IMR-90 (cell line): ENCODE data around the gene DLGAP4. TPM values are rescaled to one million over a fixed set of nuclear protein-coding genes. Genes with fewer than 3 reads are reported as not detected.

Source experiments
- ATAC-seq: fragments of 200-7000 bp; cut with Tn5 transposase; 2 replicates; pipeline ENCODE4 v1.9.1; 2020; ENCODE audit warnings: low read depth, mild to moderate bottlenecking, moderate library complexity
- BruUV-seq: library from RNA; stranded (reverse); fragments of 400-500 nt; replicated peaks from 2 replicates; lab custom pipeline; 2021; lab: Mats Ljungman, UMichigan
- CTCF ChIA-PET: fragments of 300-600 bp; formaldehyde crosslinking; extraction: SDS; loops from one replicate; lab custom pipeline; 2021; ENCODE audit warnings: antibody characterized with exemption; lab: Yijun Ruan, JAX
- POLR2A ChIA-PET: fragments of 300-600 bp; sonication (Branson Sonifier 250); formaldehyde crosslinking; loops from one replicate; lab custom pipeline; 2022; ENCODE audit warnings: antibody characterized with exemption; ENCODE audit not compliant: unreplicated experiment; lab: Charles Lee
- DNase-seq: peaks from one replicate; pipeline ENCODE4 v3.0.0; 2013
- H2AFZ ChIP-seq: replicated peaks from 2 replicates; pipeline ENCODE3; 2013; ENCODE audit warnings: low read length, mild to moderate bottlenecking; ENCODE audit not compliant: poor library complexity
- H2AK5ac ChIP-seq: 2 replicates; pipeline ENCODE4 v1.6.1; 2013; ENCODE audit warnings: low read depth, low read length, inconsistent platforms
- H2AK9ac ChIP-seq: replicated peaks from 2 replicates; pipeline ENCODE3; 2013; ENCODE audit warnings: mild to moderate bottlenecking, low read depth, low read length, moderate library complexity; ENCODE audit not compliant: poor library complexity
- H2BK120ac ChIP-seq: 2 replicates; pipeline ENCODE4 v1.6.1; 2013; ENCODE audit warnings: low read depth, low read length, inconsistent platforms
- H2BK15ac ChIP-seq: 3 replicates; pipeline ENCODE4 v1.6.1; 2013; ENCODE audit warnings: low read depth, low read length, inconsistent platforms
- H2BK20ac ChIP-seq: 2 replicates; pipeline ENCODE4 v1.6.1; 2013; ENCODE audit warnings: low read depth, mild to moderate bottlenecking, inconsistent platforms, low read length, moderate library complexity
- H2BK5ac ChIP-seq: 2 replicates; pipeline ENCODE4 v1.6.1; 2013; ENCODE audit warnings: mild to moderate bottlenecking, low read depth, low read length, inconsistent platforms; ENCODE audit not compliant: poor library complexity, severe bottlenecking
- H3K14ac ChIP-seq: replicated peaks from 2 replicates; pipeline ENCODE4 v1.6.1; 2013; ENCODE audit warnings: low read depth, low read length, inconsistent platforms
- H3K18ac ChIP-seq: 2 replicates; pipeline ENCODE4 v1.6.1; 2013; ENCODE audit warnings: low read depth, low read length, control low read depth
- H3K23ac ChIP-seq: 2 replicates; pipeline ENCODE4 v1.6.1; 2013; ENCODE audit warnings: low read depth, low read length, inconsistent platforms
- H3K27ac ChIP-seq: 2 replicates; pipeline ENCODE4 v1.5.1; 2013; ENCODE audit warnings: mild to moderate bottlenecking, control low read depth, low read length; ENCODE audit not compliant: insufficient read depth
- H3K27me3 ChIP-seq: 2 replicates; pipeline ENCODE4 v1.6.1; 2013; ENCODE audit warnings: low read length; ENCODE audit not compliant: control insufficient read depth, insufficient read depth
- H3K36me3 ChIP-seq: 2 replicates; pipeline ENCODE4 v1.6.1; 2013; ENCODE audit warnings: low read length, mixed read lengths; ENCODE audit not compliant: control insufficient read depth, insufficient read depth
- H3K4ac ChIP-seq: 2 replicates; pipeline ENCODE4 v1.6.1; 2013; ENCODE audit warnings: low read depth, low read length, inconsistent platforms
- H3K4me1 ChIP-seq: 2 replicates; pipeline ENCODE4 v1.6.1; 2013; ENCODE audit warnings: low read length, mixed read lengths; ENCODE audit not compliant: control insufficient read depth, insufficient read depth
- H3K4me2 ChIP-seq: 2 replicates; pipeline ENCODE4 v1.6.1; 2013; ENCODE audit warnings: low read depth, mild to moderate bottlenecking, control low read depth, low read length, moderate library complexity
- H3K4me3 ChIP-seq: 2 replicates; pipeline ENCODE4 v1.5.1; 2013; ENCODE audit warnings: low read depth, mild to moderate bottlenecking, control low read depth, low read length, moderate library complexity; ENCODE audit not compliant: insufficient read depth
- H3K56ac ChIP-seq: 2 replicates; pipeline ENCODE4 v1.6.1; 2013; ENCODE audit warnings: low read length, inconsistent platforms; ENCODE audit not compliant: insufficient read depth; ENCODE audit errors: extremely low read depth
- H3K79me1 ChIP-seq, 2 experiments: 2 replicates each; pipeline ENCODE4 v1.6.1; 2013; ENCODE audit warnings: low read length in 2 of 2, inconsistent platforms in 1 of 2, low read depth in 1 of 2
- H3K9ac ChIP-seq: 2 replicates; pipeline ENCODE4 v1.6.1; 2013; ENCODE audit warnings: low read depth, low read length, control low read depth
- H3K9me1 ChIP-seq: 2 replicates; pipeline ENCODE4 v1.6.1; 2013; ENCODE audit warnings: low read length, inconsistent platforms; ENCODE audit not compliant: insufficient read depth
- H3K9me3 ChIP-seq: 2 replicates; pipeline ENCODE4 v1.6.1; 2013; ENCODE audit warnings: low read length; ENCODE audit not compliant: control insufficient read depth, insufficient read depth
- H4K20me1 ChIP-seq: 2 replicates; pipeline ENCODE4 v1.6.1; 2013; ENCODE audit warnings: low read length, inconsistent platforms; ENCODE audit not compliant: insufficient read depth
- H4K5ac ChIP-seq: 2 replicates; pipeline ENCODE4 v1.6.1; 2013; ENCODE audit warnings: mild to moderate bottlenecking, low read depth, low read length, control low read depth
- H4K8ac ChIP-seq, 2 experiments: 2 replicates each; pipeline ENCODE4 v1.6.1; 2013; ENCODE audit warnings: low read depth in 2 of 2, low read length in 2 of 2, control low read depth in 1 of 2, inconsistent platforms in 1 of 2
- H4K91ac ChIP-seq: 2 replicates; pipeline ENCODE4 v1.6.1; 2013; ENCODE audit warnings: low read depth, low read length, inconsistent platforms; ENCODE audit not compliant: insufficient read depth
- BHLHE40 ChIP-seq: fragments of 150-350 bp; IDR thresholded peaks from 2 replicates; pipeline ENCODE4 v1.6.1; 2016; ENCODE audit warnings: mild to moderate bottlenecking, low read depth, low read length
- CHD1 ChIP-seq: IDR thresholded peaks from 2 replicates; pipeline ENCODE4 v1.6.1; 2012; ENCODE audit warnings: low read depth, low read length, improper control_type of control experiment
- FOS ChIP-seq: fragments of 150-350 bp; IDR thresholded peaks from 2 replicates; pipeline ENCODE4 v1.6.1; 2016; ENCODE audit warnings: low read depth, low read length
- MAFK ChIP-seq: IDR thresholded peaks from 2 replicates; pipeline ENCODE4 v1.6.1; 2012; ENCODE audit warnings: low read depth, low read length, improper control_type of control experiment
- MXI1 ChIP-seq: IDR thresholded peaks from 2 replicates; pipeline ENCODE4 v1.6.1; 2012; ENCODE audit warnings: low read depth, mild to moderate bottlenecking, low read length, moderate library complexity, borderline replicate concordance
- RAD21 ChIP-seq: IDR thresholded peaks from 2 replicates; pipeline ENCODE4 v1.6.1; 2012; ENCODE audit warnings: low read length, improper control_type of control experiment
- RFX5 ChIP-seq: IDR thresholded peaks from 2 replicates; pipeline ENCODE4 v1.8.0; 2012; ENCODE audit warnings: low read depth, mild to moderate bottlenecking, low read length, moderate library complexity
- SMC3 ChIP-seq: fragments of 150-350 bp; IDR thresholded peaks from 2 replicates; pipeline ENCODE4 v1.6.1; 2016; ENCODE audit warnings: low read depth, mild to moderate bottlenecking, antibody characterized with exemption, low read length, moderate library complexity
- WGBS, 2 experiments: methylation state at CpG; one replicate each; pipeline versions ENCODE4 v1.1.5 to v1.1.7; 2013; ENCODE audit warnings: missing lambda C conversion rate in 2 of 2; ENCODE audit not compliant: insufficient read length in 1 of 2; ENCODE audit errors: extremely low coverage in 2 of 2; 5-methylcytosine and 5-hydroxymethylcytosine counted together
- dilution Hi-C: fragments of 300-500 bp; cut with HindIII; formaldehyde crosslinking; loops from one replicate; pipeline ENCODE4 v1.14.3; 2018; ENCODE audit warnings: low sequenced_read_pairs; ENCODE audit not compliant: unreplicated experiment
- in situ Hi-C: fragments of 300-500 bp; cut with MboI; formaldehyde crosslinking; loops from 3 replicates; pipeline ENCODE4 v1.14.3; 2019; ENCODE audit warnings: low sequenced_read_pairs, inconsistent platforms, mixed read lengths
- intact Hi-C: fragments of 100-400 bp; cut with micrococcal nuclease; formaldehyde crosslinking; loops from 2 replicates; pipeline ENCODE4 v1.10.0; 2022
- polyA plus RNA-seq, 3 experiments: library from polyadenylated mRNA; depleted of rRNA; stranded (reverse); fragments of >200 nt; gene quantifications; 2 replicates each; pipeline ENCODE4 v1.2.3, GENCODE V29; 2012; ENCODE audit warnings: low replicate concordance in 1 of 3
- total RNA-seq: library from RNA; depleted of rRNA; stranded (reverse); fragments of >200 nt; gene quantifications from 2 replicates; pipeline ENCODE4 v1.2.3, GENCODE V29; 2012
- TF ChIP-seq, protein P1 (sequence below): fragments of 150-350 bp; IDR thresholded peaks from 2 replicates; pipeline ENCODE4 v1.6.1; 2016; ENCODE audit warnings: low read depth, mild to moderate bottlenecking, low read length, moderate library complexity, borderline replicate concordance
- TF ChIP-seq, protein P2 (sequence below): conservative IDR thresholded peaks from 2 replicates; pipeline ENCODE4 v1.5.1; 2012; ENCODE audit warnings: mild to moderate bottlenecking, low read depth, low read length, improper control_type of control experiment
- TF ChIP-seq, protein P3 (sequence below): fragments of 150-350 bp; IDR thresholded peaks from 2 replicates; pipeline ENCODE4 v1.6.1; 2017; ENCODE audit warnings: mild to moderate bottlenecking, antibody characterized with exemption, low read length, low read depth

DLGAP4 gene
- total and polyA plus RNA-seq, 2 of the 4 experiments (the other 2 are of a cell fraction), result 32.3 to 73.2 TPM

DNA sequence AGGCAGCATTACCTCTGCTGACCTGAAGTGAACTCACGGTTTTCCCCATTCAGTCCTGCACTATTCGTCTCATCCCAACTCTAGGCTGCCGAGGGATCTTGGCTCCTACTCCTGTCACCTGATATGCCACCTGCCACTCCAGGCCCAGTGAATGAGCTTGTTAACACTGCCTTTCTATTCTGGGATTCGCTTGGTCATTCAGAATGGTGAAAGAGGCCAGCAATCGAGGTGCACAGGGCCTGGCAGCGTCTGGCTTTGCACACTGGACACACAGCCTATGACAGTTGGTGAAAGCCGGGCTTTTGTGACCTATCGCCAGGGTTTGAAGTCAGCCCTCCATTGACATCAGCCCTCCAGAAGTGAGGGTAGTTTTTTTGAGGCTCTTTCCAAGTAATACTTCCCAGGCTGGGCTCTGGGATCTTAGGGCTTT, 175.9 kb downstream of the DLGAP4 start:
- in situ Hi-C loops, result no loop called here
- Histone ChIP-seq H3K18ac (no peak overlapping the region), H3K9me1 (peaks cover 72% of the 10 kb centered on the region), H3K9me3 (no peaks in the 10 kb centered on the region), H3K27ac (no peak overlapping the region), H3K4me1 (peaks cover 37% of the 10 kb centered on the region), H3K79me1 (peaks cover 30 to 99% of the 10 kb centered on the region in 2 experiments), H2BK5ac (no peak overlapping the region), H2BK20ac (no peak overlapping the region), H4K5ac (no peak overlapping the region), H2AK5ac (0 out of 2 replicates have a peak overlapping the region, but pooled peaks have one; percentile 8), H3K4me3 (no peak overlapping the region), H4K20me1 (peaks cover 100% of the 10 kb centered on the region), H3K14ac (no peak overlapping the region), H3K23ac (no peak overlapping the region), H2AK9ac (peak overlapping the region; percentile 75), H3K56ac (no peak overlapping the region), H4K91ac (no peak overlapping the region), H2AFZ (no peak overlapping the region), H2BK120ac (no peak overlapping the region), H2BK15ac (no peak overlapping the region), H3K4me2 (no peak overlapping the region), H3K9ac (no peak overlapping the region), H3K27me3 (no peaks in the 10 kb centered on the region), H4K8ac (no peak overlapping the region), H3K4ac (no peak overlapping the region), H3K36me3 (peaks cover 11% of the 10 kb centered on the region)
- ChIA-PET CTCF (interaction anchor here (0.6 kb wide), 1 partner anchor 95 kb away, joined by 3 read pairs; no protein-coding TSS in a partner anchor), POLR2A (no interaction called here)
- WGBS, 2 experiments, result 100% methylated on average over 1 of the region's 8 CpGs; no CpG with 5 or more reads in 1 of the 2 experiments
- TF ChIP-seq SMC3 (no peak), MAFK (no peak), CHD1 (no peak), BHLHE40 (no peak), FOS (no peak), RFX5 (no peak), MXI1 (no peak), RAD21 (no peak)
- TF ChIP-seq, protein P1, sequence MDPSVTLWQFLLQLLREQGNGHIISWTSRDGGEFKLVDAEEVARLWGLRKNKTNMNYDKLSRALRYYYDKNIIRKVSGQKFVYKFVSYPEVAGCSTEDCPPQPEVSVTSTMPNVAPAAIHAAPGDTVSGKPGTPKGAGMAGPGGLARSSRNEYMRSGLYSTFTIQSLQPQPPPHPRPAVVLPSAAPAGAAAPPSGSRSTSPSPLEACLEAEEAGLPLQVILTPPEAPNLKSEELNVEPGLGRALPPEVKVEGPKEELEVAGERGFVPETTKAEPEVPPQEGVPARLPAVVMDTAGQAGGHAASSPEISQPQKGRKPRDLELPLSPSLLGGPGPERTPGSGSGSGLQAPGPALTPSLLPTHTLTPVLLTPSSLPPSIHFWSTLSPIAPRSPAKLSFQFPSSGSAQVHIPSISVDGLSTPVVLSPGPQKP, result no peak
- TF ChIP-seq, protein P2, sequence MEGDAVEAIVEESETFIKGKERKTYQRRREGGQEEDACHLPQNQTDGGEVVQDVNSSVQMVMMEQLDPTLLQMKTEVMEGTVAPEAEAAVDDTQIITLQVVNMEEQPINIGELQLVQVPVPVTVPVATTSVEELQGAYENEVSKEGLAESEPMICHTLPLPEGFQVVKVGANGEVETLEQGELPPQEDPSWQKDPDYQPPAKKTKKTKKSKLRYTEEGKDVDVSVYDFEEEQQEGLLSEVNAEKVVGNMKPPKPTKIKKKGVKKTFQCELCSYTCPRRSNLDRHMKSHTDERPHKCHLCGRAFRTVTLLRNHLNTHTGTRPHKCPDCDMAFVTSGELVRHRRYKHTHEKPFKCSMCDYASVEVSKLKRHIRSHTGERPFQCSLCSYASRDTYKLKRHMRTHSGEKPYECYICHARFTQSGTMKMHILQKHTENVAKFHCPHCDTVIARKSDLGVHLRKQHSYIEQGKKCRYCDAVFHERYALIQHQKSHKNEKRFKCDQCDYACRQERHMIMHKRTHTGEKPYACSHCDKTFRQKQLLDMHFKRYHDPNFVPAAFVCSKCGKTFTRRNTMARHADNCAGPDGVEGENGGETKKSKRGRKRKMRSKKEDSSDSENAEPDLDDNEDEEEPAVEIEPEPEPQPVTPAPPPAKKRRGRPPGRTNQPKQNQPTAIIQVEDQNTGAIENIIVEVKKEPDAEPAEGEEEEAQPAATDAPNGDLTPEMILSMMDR, result no peak
- TF ChIP-seq, protein P3, sequence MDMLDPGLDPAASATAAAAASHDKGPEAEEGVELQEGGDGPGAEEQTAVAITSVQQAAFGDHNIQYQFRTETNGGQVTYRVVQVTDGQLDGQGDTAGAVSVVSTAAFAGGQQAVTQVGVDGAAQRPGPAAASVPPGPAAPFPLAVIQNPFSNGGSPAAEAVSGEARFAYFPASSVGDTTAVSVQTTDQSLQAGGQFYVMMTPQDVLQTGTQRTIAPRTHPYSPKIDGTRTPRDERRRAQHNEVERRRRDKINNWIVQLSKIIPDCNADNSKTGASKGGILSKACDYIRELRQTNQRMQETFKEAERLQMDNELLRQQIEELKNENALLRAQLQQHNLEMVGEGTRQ, result no peak
- no peak for ATAC-seq
- intact Hi-C loops, result no loop called here
- no TSS peak for BruUV-seq
- no peak for DNase-seq
- dilution Hi-C loops, result no loop called here
